WTC11 (cell line): ENCODE results near the gene TARDBP. TPM values are rescaled to one million over a fixed set of nuclear protein-coding genes. Genes with fewer than 3 reads are reported as not detected.

Experiments used
- ATAC-seq: fragments of 200-7000 bp; cut with Tn5 transposase; 2 replicates; pipeline ENCODE4 v1.10.0; 2021; ENCODE audit warnings: mild to moderate bottlenecking, moderate library complexity
- CTCF ChIA-PET: fragments of 300-600 bp; sonication (Branson Sonifier 250); formaldehyde crosslinking; loops from one replicate; lab custom pipeline; 2021; ENCODE audit warnings: antibody characterized with exemption; lab: Charles Lee
- POLR2A ChIA-PET: fragments of 350-600 bp; sonication (Branson Sonifier 250); formaldehyde crosslinking; loops from one replicate; lab custom pipeline; 2021; ENCODE audit warnings: antibody characterized with exemption; lab: Charles Lee
- DNase-seq: peaks from one replicate; pipeline ENCODE4 v3.0.0; 2021; ENCODE audit warnings: low spot score
- H3K27ac Mint-ChIP-seq: 2 replicates; pipeline ENCODE4 v1.8.0; 2021; ENCODE audit warnings: mixed read lengths
- H3K27me3 Mint-ChIP-seq: 2 replicates; pipeline ENCODE4 v1.8.0; 2021; ENCODE audit warnings: low read depth, mild to moderate bottlenecking, moderate library complexity, mixed read lengths
- H3K36me3 Mint-ChIP-seq: 2 replicates; pipeline ENCODE4 v1.8.0; 2021; ENCODE audit warnings: mixed read lengths
- H3K4me1 Mint-ChIP-seq: 2 replicates; pipeline ENCODE4 v1.8.0; 2022; ENCODE audit warnings: mixed read lengths
- H3K4me3 Mint-ChIP-seq: 2 replicates; pipeline ENCODE4 v1.8.0; 2021; ENCODE audit warnings: mild to moderate bottlenecking, moderate library complexity, mixed read lengths
- H3K9me3 Mint-ChIP-seq: 2 replicates; pipeline ENCODE4 v1.8.0; 2021; ENCODE audit warnings: mixed read lengths
- AFF4 ChIP-seq: sonication (generic); formaldehyde crosslinking; IDR thresholded peaks from 2 replicates; pipeline ENCODE4 v1.8.1; 2023; ENCODE audit warnings: mild to moderate bottlenecking, missing genetic modification reagents, borderline replicate concordance
- AR ChIP-seq: fragments of 250-450 bp; sonication (Bioruptor Pico); IDR thresholded peaks from 2 replicates; pipeline ENCODE4 v1.9.0; 2021; ENCODE audit warnings: mild to moderate bottlenecking
- CBFB ChIP-seq: sonication (generic); formaldehyde crosslinking; IDR thresholded peaks from 2 replicates; pipeline ENCODE4 v1.8.1; 2022; ENCODE audit warnings: mild to moderate bottlenecking, low read depth, missing genetic modification reagents
- CTCF ChIP-seq: fragments of 200-600 bp; IDR thresholded peaks from 2 replicates; pipeline ENCODE4 v1.8.0; 2022; ENCODE audit warnings: antibody characterized with exemption
- EMX1 ChIP-seq: fragments of 250-450 bp; sonication (Bioruptor Pico); IDR thresholded peaks from 2 replicates; pipeline ENCODE4 v1.8.0; 2021; ENCODE audit warnings: mild to moderate bottlenecking
- ERG ChIP-seq: fragments of 250-450 bp; sonication (Bioruptor Pico); IDR thresholded peaks from 2 replicates; pipeline ENCODE4 v1.8.0; 2021; ENCODE audit warnings: mild to moderate bottlenecking
- ESRRA ChIP-seq: sonication (generic); formaldehyde crosslinking; IDR thresholded peaks from 2 replicates; pipeline ENCODE4 v1.8.1; 2022; ENCODE audit warnings: mild to moderate bottlenecking, missing genetic modification reagents, borderline replicate concordance
- ETV6 ChIP-seq: sonication (generic); formaldehyde crosslinking; IDR thresholded peaks from 2 replicates; pipeline ENCODE4 v1.8.1; 2022; ENCODE audit warnings: mild to moderate bottlenecking, missing genetic modification reagents
- GTF2I ChIP-seq: fragments of 250-450 bp; sonication (Bioruptor Pico); conservative IDR thresholded peaks from 2 replicates; pipeline ENCODE4 v1.4.0; 2021; ENCODE audit warnings: mild to moderate bottlenecking
- NFE2L1 ChIP-seq: sonication (generic); formaldehyde crosslinking; IDR thresholded peaks from 2 replicates; pipeline ENCODE4 v1.8.1; 2023; ENCODE audit warnings: missing genetic modification reagents
- NR2C2 ChIP-seq: sonication (generic); formaldehyde crosslinking; IDR thresholded peaks from 2 replicates; pipeline ENCODE4 v1.8.0; 2022; ENCODE audit warnings: mild to moderate bottlenecking, missing genetic modification reagents
- PRRX2 ChIP-seq: fragments of 250-450 bp; sonication (Bioruptor Pico); IDR thresholded peaks from 2 replicates; pipeline ENCODE4 v1.8.0; 2021; ENCODE audit warnings: mild to moderate bottlenecking
- SMAD3 ChIP-seq: sonication (generic); formaldehyde crosslinking; IDR thresholded peaks from 2 replicates; pipeline ENCODE4 v1.8.0; 2022; ENCODE audit warnings: missing genetic modification reagents, mild to moderate bottlenecking, borderline replicate concordance
- ZMAT4 ChIP-seq: fragments of 250-450 bp; sonication (Bioruptor Pico); IDR thresholded peaks from 2 replicates; pipeline ENCODE4 v1.9.0; 2021; ENCODE audit warnings: mild to moderate bottlenecking
- ZNF121 ChIP-seq: sonication (generic); formaldehyde crosslinking; IDR thresholded peaks from 2 replicates; pipeline ENCODE4 v1.8.0; 2023; ENCODE audit warnings: missing genetic modification reagents
- ZNF317 ChIP-seq: sonication (generic); formaldehyde crosslinking; IDR thresholded peaks from 2 replicates; pipeline ENCODE4 v1.8.1; 2023; ENCODE audit warnings: low read depth, mild to moderate bottlenecking, moderate library complexity, missing genetic modification reagents, borderline replicate concordance
- total RNA-seq: library from RNA; stranded (reverse); gene quantifications from 3 replicates; pipeline ENCODE4 v1.2.3, GENCODE V29; 2021

The TARDBP gene
- total RNA-seq, 1 experiment from 2014 or later, result 228 TPM

GRCh38 chr1:11065796-11066195 is 53.3 kb downstream of the TARDBP start:
- Mint-ChIP-seq H3K36me3 (peaks cover 53% of the 10 kb centered on the region), H3K4me3 (no peak overlapping the region), H3K27me3 (no peaks in the 10 kb centered on the region), H3K27ac (no peak overlapping the region), H3K9me3 (no peaks in the 10 kb centered on the region), H3K4me1 (peaks cover 3% of the 10 kb centered on the region)
- ChIA-PET CTCF (interaction anchor here (0.9 kb wide), 1 partner anchor 28 kb away, joined by 3 read pairs; no protein-coding TSS in a partner anchor), POLR2A (no interaction called here)
- ATAC-seq (no peak), DNase-seq (no peak)
- TF ChIP-seq ESRRA (CRISPR knock-in tag) (no peak), ETV6 (CRISPR knock-in tag) (no peak), AR (CRISPR knock-in tag) (no peak), EMX1 (CRISPR knock-in tag) (no peak), GTF2I (no peak), ZNF121 (CRISPR knock-in tag) (peak; percentile 76; the same call in 1 of the 2 replicates), SMAD3 (CRISPR knock-in tag) (no peak), PRRX2 (no peak), CBFB (CRISPR knock-in tag) (no peak)

GRCh38 chr1:11067716-11068599 is 55.5 kb downstream of the TARDBP start:
- H3K9me3 Mint-ChIP-seq, result no peaks in the 10 kb centered on the region
- peaks cover 5% of the 10 kb centered on the region for H3K4me1 Mint-ChIP-seq
- H3K4me3 Mint-ChIP-seq, result no peak overlapping the region
- ChIA-PET CTCF (interaction anchor here (0.9 kb wide), 1 partner anchor 30 kb away, joined by 5 read pairs; no protein-coding TSS in a partner anchor), POLR2A (interaction anchor here (0.6 kb wide), 1 partner anchor 148 kb away, joined by 3 read pairs; no protein-coding TSS in a partner anchor)
- no peaks in the 10 kb centered on the region for H3K27me3 Mint-ChIP-seq
- peaks cover 72% of the 10 kb centered on the region for H3K36me3 Mint-ChIP-seq
- ATAC-seq (no peak), DNase-seq (peak; percentile 7)
- no peak overlapping the region for H3K27ac Mint-ChIP-seq
- TF ChIP-seq CTCF (no peak), ZNF317 (CRISPR knock-in tag) (no peak), NFE2L1 (no peak), ZMAT4 (CRISPR knock-in tag) (no peak), NR2C2 (CRISPR knock-in tag) (no peak), AFF4 (CRISPR knock-in tag) (no peak), ERG (CRISPR knock-in tag) (no peak)
